Ovary (tissue), 10 donors: Measurements from ENCODE around the gene GIN1. TPM values are rescaled to one million over a fixed set of nuclear protein-coding genes. Genes with fewer than 3 reads are reported as not detected.

Experiments used
- DNase-seq, 5 donors: peaks; one replicate each; pipeline ENCODE4 v3.0.0-alpha.2; 2019 to 2020
- H3K27ac ChIP-seq, 2 donors: fragments of 200-600 bp; one replicate each; pipeline versions ENCODE4 v1.5.1 to v1.8.0; 2019 to 2022
- H3K27me3 ChIP-seq: fragments of 200-600 bp; one replicate; pipeline ENCODE4 v1.8.0; 2022
- H3K36me3 ChIP-seq: fragments of 200-600 bp; sonication (generic); one replicate; pipeline ENCODE4 v1.5.1; 2019
- H3K4me1 ChIP-seq: one replicate; pipeline ENCODE4 v1.8.1; 2013; ENCODE audit warnings: mild to moderate bottlenecking, moderate library complexity; ENCODE audit not compliant: insufficient read depth
- H3K4me3 ChIP-seq: fragments of 200-600 bp; sonication (generic); one replicate; pipeline ENCODE4 v1.5.1; 2017
- H3K9me3 ChIP-seq, 2 donors: fragments of 200-600 bp in 1 of 2; sonication (generic) in 1 of 2; one replicate each; pipeline versions ENCODE4 v1.5.1 to v1.8.1; 2013 to 2019; ENCODE audit warnings: mild to moderate bottlenecking in 1 of 2, moderate library complexity in 1 of 2
- EP300 ChIP-seq: sonication (generic); formaldehyde crosslinking; IDR thresholded peaks from one replicate; pipeline ENCODE4 v1.6.1; 2017; ENCODE audit warnings: antibody characterized with exemption
- POLR2A ChIP-seq: fragments of 450-650 bp; IDR thresholded peaks from one replicate; pipeline ENCODE4 v1.6.1; 2017; ENCODE audit warnings: antibody characterized with exemption, mild to moderate bottlenecking, moderate library complexity
- WGBS, 3 donors: extraction: QIAGEN DNeasy Blood & Tissue Kit in 1 of 3; methylation state at CpG; one replicate each; pipeline versions ENCODE4 v1.1.5 to v1.1.7; 2013 to 2017; 5-methylcytosine and 5-hydroxymethylcytosine counted together
- intact Hi-C, 4 donors: fragments of 100-400 bp; cut with DNase I; formaldehyde crosslinking; loops; one replicate each; pipeline versions ENCODE4 v1.11.0 to v1.15.1; 2022 to 2023
- long read RNA-seq, 3 donors: library from polyadenylated mRNA in 2 of 3; unstranded in 2 of 3; transcript quantifications; one replicate each; pipeline ENCODE4 v2.0.0 and lab custom pipeline, GENCODE V29; 2021 to 2026
- polyA plus RNA-seq, 2 donors: library from polyadenylated mRNA; stranded (reverse); fragments of 200-250 nt in 1 of 2; fragments of 350-450 nt in 1 of 2; fragmentation: Illumina TruSeq in 1 of 2; extraction: RNeasy Lipid Tissue Mini Kit (QIAGEN cat#74804) in 1 of 2; gene quantifications; one replicate each; pipeline ENCODE4 v1.2.3, GENCODE V29; 2013 to 2014
- total RNA-seq, 7 donors: library from RNA; depleted of rRNA in 2 of 7; stranded (reverse); fragments of >200 nt in 2 of 7; fragmentation: NEBNext Ultra II Directional in 3 of 7; extraction: Animal tissue kit (Norgen Biotek cat#: 25700) in 3 of 7; gene quantifications; one replicate each; pipeline versions ENCODE4 v1.1.0 to v1.2.4, GENCODE V29; 2016 to 2023
- TF ChIP-seq, protein P1 (sequence below), 3 donors: fragments of 450-650 bp in 2 of 3; fragments of 200-600 bp in 1 of 3; IDR thresholded peaks; one replicate each; pipeline versions ENCODE4 v1.5.1 to v1.8.0; 2016 to 2022; ENCODE audit warnings: antibody characterized with exemption in 3 of 3, mild to moderate bottlenecking in 1 of 3
- donor health status: DM: no; HTN: no; CAD: no; lungs with moderate emphysema.
- donor health status: DM: no; HTN: no; CAD: no.
- donor health status: Bipolar disorder and iron deficiency.
- donor health status: DM: yes; HTN: yes; CAD: no.
- donor health status: DM: no; HTN: no; CAD: no.
- donor health status: DM: yes; HTN: yes; CAD: no.

The GIN1 gene
- total RNA-seq (10 to 100 TPM in 2 of 7 donors, 1 to 10 TPM in 5; 2.0 to 13.3 (median 9.8) TPM), polyA plus RNA-seq (1 to 10 TPM; 5.0 to 6.0 TPM)
- long read RNA-seq, donor 1, partial matches to known transcripts = 2 of 13 reads
- long read RNA-seq, donor 1, other reads (novel, unspliced or antisense) = 7 of 13 reads
- long read RNA-seq, donor 2, partial matches to known transcripts = 15 of 17 reads
- long read RNA-seq, donor 2, other reads (novel, unspliced or antisense) = 0 of 17 reads
- long read RNA-seq, donor 3, partial matches to known transcripts = 0 of 10 reads
- long read RNA-seq, donor 3, other reads (novel, unspliced or antisense) = 5 of 10 reads

- DNase-seq = peak; percentile 93 to 96 (median 95)
- WGBS, 3 donors = 0 to 1% (median 1%) methylated on average over 46 of the region's 46 CpGs
- H3K36me3 ChIP-seq = no peaks in the 10 kb centered on the region
- H3K4me1 ChIP-seq = peaks cover 2% of the 10 kb centered on the region
- H3K27me3 ChIP-seq = no peaks in the 10 kb centered on the region
- H3K4me3 ChIP-seq = peak within 1 kb of the TSS; percentile 93
- peak within 1 kb of the TSS; percentile 85 to 89 for H3K27ac ChIP-seq
- intact Hi-C loops = no loop called here
- no peaks in the 10 kb centered on the region for H3K9me3 ChIP-seq
- no peak for TF ChIP-seq EP300
- TF ChIP-seq POLR2A = peak; percentile 54
- TF ChIP-seq, protein P1, sequence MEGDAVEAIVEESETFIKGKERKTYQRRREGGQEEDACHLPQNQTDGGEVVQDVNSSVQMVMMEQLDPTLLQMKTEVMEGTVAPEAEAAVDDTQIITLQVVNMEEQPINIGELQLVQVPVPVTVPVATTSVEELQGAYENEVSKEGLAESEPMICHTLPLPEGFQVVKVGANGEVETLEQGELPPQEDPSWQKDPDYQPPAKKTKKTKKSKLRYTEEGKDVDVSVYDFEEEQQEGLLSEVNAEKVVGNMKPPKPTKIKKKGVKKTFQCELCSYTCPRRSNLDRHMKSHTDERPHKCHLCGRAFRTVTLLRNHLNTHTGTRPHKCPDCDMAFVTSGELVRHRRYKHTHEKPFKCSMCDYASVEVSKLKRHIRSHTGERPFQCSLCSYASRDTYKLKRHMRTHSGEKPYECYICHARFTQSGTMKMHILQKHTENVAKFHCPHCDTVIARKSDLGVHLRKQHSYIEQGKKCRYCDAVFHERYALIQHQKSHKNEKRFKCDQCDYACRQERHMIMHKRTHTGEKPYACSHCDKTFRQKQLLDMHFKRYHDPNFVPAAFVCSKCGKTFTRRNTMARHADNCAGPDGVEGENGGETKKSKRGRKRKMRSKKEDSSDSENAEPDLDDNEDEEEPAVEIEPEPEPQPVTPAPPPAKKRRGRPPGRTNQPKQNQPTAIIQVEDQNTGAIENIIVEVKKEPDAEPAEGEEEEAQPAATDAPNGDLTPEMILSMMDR (IDR thresholded peaks at IDR 0.05) = peak in 1 of 3 donors; percentile 9
These were observed at the start of gene GIN1, which contains the start of gene PPIP5K2 for GRCh38 chr5:103119765-103120606. GIN1 (minus strand) TSS chr5:103120138; CDS start chr5:103108707, 11,431 bp downstream. PPIP5K2 (plus strand) TSS chr5:103120301; CDS start chr5:103129590, 9,289 bp downstream.

- H3K36me3 ChIP-seq = no peaks in the 10 kb centered on the region
- no peaks in the 10 kb centered on the region for H3K27me3 ChIP-seq
- H3K4me1 ChIP-seq = no peaks in the 10 kb centered on the region
- intact Hi-C loops = no loop called here
- DNase-seq = no peak
- H3K27ac ChIP-seq = no peak overlapping the region
- no peaks in the 10 kb centered on the region for H3K9me3 ChIP-seq
- no peak overlapping the region for H3K4me3 ChIP-seq
- TF ChIP-seq, protein P1 (IDR thresholded peaks at IDR 0.05) = no peak
- TF ChIP-seq EP300 (no peak), POLR2A (no peak)
These were observed 46.8 kb upstream of the GIN1 start for GRCh38 chr5:103166706-103167105.

- intact Hi-C loops = no loop called here
- Histone ChIP-seq H3K4me3 (no peak overlapping the region), H3K4me1 (no peaks in the 10 kb centered on the region), H3K27ac (no peak overlapping the region), H3K9me3 (no peaks in the 10 kb centered on the region), H3K36me3 (no peaks in the 10 kb centered on the region), H3K27me3 (no peaks in the 10 kb centered on the region)
- TF ChIP-seq EP300 = no peak
- TF ChIP-seq, protein P1 (IDR thresholded peaks at IDR 0.05) = no peak
- no peak for TF ChIP-seq POLR2A
- DNase-seq = no peak
- WGBS, 3 donors = 96 to 100% (median 98%) methylated on average over 1 of the region's 1 CpG
These were observed 31.2 kb upstream of the GIN1 start for GRCh38 chr5:103151156-103151555.

- Histone ChIP-seq H3K9me3 (no peaks in the 10 kb centered on the region), H3K27ac (no peak overlapping the region), H3K27me3 (no peaks in the 10 kb centered on the region), H3K4me1 (no peaks in the 10 kb centered on the region), H3K36me3 (no peaks in the 10 kb centered on the region), H3K4me3 (no peak overlapping the region)
- intact Hi-C loops = no loop called here
- no peak for DNase-seq
- 96 to 100% (median 98%) methylated on average over 1 of the region's 1 CpG for WGBS, 3 donors
- TF ChIP-seq, protein P1 (IDR thresholded peaks at IDR 0.05) = no peak
- TF ChIP-seq POLR2A (no peak), EP300 (no peak)
These were observed 28.3 kb upstream of the GIN1 start for GRCh38 chr5:103148213-103148612.
